Measurements from ENCODE around the gene BSND. TPM values are rescaled to one million over a fixed set of nuclear protein-coding genes. Genes with fewer than 3 reads are reported as not detected.
A peak's percentile ranks its signal among the peaks of the same experiment; 100 is the strongest.

Gene BSND
- total and polyA plus RNA-seq, 2 experiments from 2014 or later: not detected

- H3F3A ChIP-seq (ENCODE audit: insufficient read depth): no peaks in the 10 kb centered on the region
- H4K20me1 ChIP-seq (ENCODE audit: insufficient read depth): no peaks in the 10 kb centered on the region
- no peak overlapping the region for H3K4me3 ChIP-seq
- no peak overlapping the region for H3K9ac ChIP-seq
- H2AFZ ChIP-seq: no peak overlapping the region
- H3K79me2 ChIP-seq (ENCODE audit: insufficient read depth): no peaks in the 10 kb centered on the region
- TF ChIP-seq EZH2 (IDR thresholded peaks at IDR 0.05; ENCODE audit: insufficient read depth, poor library complexity, severe bottlenecking): no peak
- TF ChIP-seq EZH2phosphoT487 (IDR thresholded peaks at IDR 0.05; ENCODE audit: insufficient read depth, low read depth): no peak
- H3K36me3 ChIP-seq (ENCODE audit: low read depth): no peaks in the 10 kb centered on the region
- H3K9me2 ChIP-seq (ENCODE audit: insufficient read depth): no peaks in the 10 kb centered on the region
- H3K9me3 ChIP-seq (ENCODE audit: low read depth): no peaks in the 10 kb centered on the region
- H3K27ac ChIP-seq: no peak overlapping the region
- no peaks in the 10 kb centered on the region for H3K27me3 ChIP-seq (replicated peaks; ENCODE audit: insufficient read depth)
- in situ Hi-C loops (cut with MboI): no loop called here
- H3K4me2 ChIP-seq (ENCODE audit: unreplicated experiment): no peak overlapping the region
- no peak for DNase-seq
- H3K4me1 ChIP-seq (ENCODE audit: insufficient read depth): no peaks in the 10 kb centered on the region
- 75 to 94% methylated on average over 8 of the region's 8 CpGs for WGBS, 2 experiments (ENCODE audit: low coverage in 1 of 2, low lambda C conversion rate in 2 of 2, missing lambda C conversion rate in 2 of 2)
Measured at GRCh38 chr1:54989473-54989872, 9.3 kb upstream of the BSND start.

GRCh38 chr1:54989968-54990810 lies 8.5 kb upstream of the BSND start:
- no peaks in the 10 kb centered on the region for H3K36me3 ChIP-seq (ENCODE audit: low read depth)
- H3K27ac ChIP-seq: no peak overlapping the region
- no peak overlapping the region for H2AFZ ChIP-seq
- no peaks in the 10 kb centered on the region for H4K20me1 ChIP-seq (ENCODE audit: insufficient read depth)
- no peak for TF ChIP-seq EZH2 (IDR thresholded peaks at IDR 0.05; ENCODE audit: insufficient read depth, poor library complexity, severe bottlenecking)
- TF ChIP-seq EZH2phosphoT487 (IDR thresholded peaks at IDR 0.05; ENCODE audit: insufficient read depth, low read depth): no peak
- H3K4me1 ChIP-seq (ENCODE audit: insufficient read depth): no peaks in the 10 kb centered on the region
- H3K9me2 ChIP-seq (ENCODE audit: insufficient read depth): no peaks in the 10 kb centered on the region
- H3K9me3 ChIP-seq (ENCODE audit: low read depth): no peaks in the 10 kb centered on the region
- H3K9ac ChIP-seq: no peak overlapping the region
- no peak overlapping the region for H3K4me2 ChIP-seq (ENCODE audit: unreplicated experiment)
- no peaks in the 10 kb centered on the region for H3K27me3 ChIP-seq (replicated peaks; ENCODE audit: insufficient read depth)
- WGBS, 2 experiments (ENCODE audit: low coverage in 1 of 2, low lambda C conversion rate in 2 of 2, missing lambda C conversion rate in 2 of 2): 69 to 71% methylated on average over 12 to 13 of the region's 13 CpGs
- in situ Hi-C loops (cut with MboI): no loop called here
- DNase-seq: peak; percentile 17
- H3K79me2 ChIP-seq (ENCODE audit: insufficient read depth): no peaks in the 10 kb centered on the region
- no peak overlapping the region for H3K4me3 ChIP-seq
- no peaks in the 10 kb centered on the region for H3F3A ChIP-seq (ENCODE audit: insufficient read depth)

DNA sequence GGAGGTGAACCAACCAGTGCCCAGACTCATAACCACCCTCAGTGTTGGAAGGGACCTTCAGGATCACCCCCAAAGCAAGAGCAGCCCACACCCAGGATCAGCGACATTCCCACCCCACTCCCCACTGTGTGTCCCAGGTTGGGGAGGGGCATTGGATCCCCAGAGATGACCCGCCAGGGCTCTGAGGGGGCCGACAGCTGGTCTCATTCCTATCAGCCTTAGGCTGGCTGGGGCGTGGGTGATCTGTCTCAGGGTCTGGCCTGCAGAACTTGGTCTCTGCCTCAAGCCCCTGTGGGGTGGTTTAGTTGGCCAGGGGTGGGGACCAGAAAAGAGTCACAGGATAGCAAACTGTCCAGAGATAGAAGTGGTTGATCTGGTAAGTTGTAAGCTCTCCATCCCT lies 7.8 kb upstream of the BSND start:
- in situ Hi-C loops (cut with MboI): no loop called here
- Histone ChIP-seq H3K9me2 (ENCODE audit: insufficient read depth) (no peaks in the 10 kb centered on the region), H3K79me2 (ENCODE audit: insufficient read depth) (no peaks in the 10 kb centered on the region)

GRCh38 chr1:54991939-54992338 lies 6.8 kb upstream of the BSND start:
- Histone ChIP-seq H3K9ac (no peak overlapping the region), H3K27ac (no peak overlapping the region), H3K4me2 (ENCODE audit: unreplicated experiment) (no peak overlapping the region), H3K4me1 (ENCODE audit: insufficient read depth) (no peaks in the 10 kb centered on the region), H3F3A (ENCODE audit: insufficient read depth) (no peaks in the 10 kb centered on the region), H3K9me2 (ENCODE audit: insufficient read depth) (no peaks in the 10 kb centered on the region), H3K79me2 (ENCODE audit: insufficient read depth) (no peaks in the 10 kb centered on the region), H3K27me3 (replicated peaks; ENCODE audit: insufficient read depth) (no peaks in the 10 kb centered on the region), H3K36me3 (ENCODE audit: low read depth) (no peaks in the 10 kb centered on the region), H3K9me3 (ENCODE audit: low read depth) (no peaks in the 10 kb centered on the region), H4K20me1 (ENCODE audit: insufficient read depth) (no peaks in the 10 kb centered on the region), H2AFZ (no peak overlapping the region), H3K4me3 (no peak overlapping the region)
- 71 to 75% methylated on average over 12 of the region's 12 CpGs for WGBS, 2 experiments (ENCODE audit: low coverage in 1 of 2, low lambda C conversion rate in 2 of 2, missing lambda C conversion rate in 2 of 2)
- TF ChIP-seq EZH2 (IDR thresholded peaks at IDR 0.05; ENCODE audit: insufficient read depth, poor library complexity, severe bottlenecking): no peak
- TF ChIP-seq EZH2phosphoT487 (IDR thresholded peaks at IDR 0.05; ENCODE audit: insufficient read depth, low read depth): no peak
- in situ Hi-C loops (cut with MboI): no loop called here
- DNase-seq: no peak

More for the DNA sequence above, 7.8 kb upstream of the BSND start:
- Histone ChIP-seq H3K4me3 (no peak overlapping the region), H4K20me1 (ENCODE audit: insufficient read depth) (no peaks in the 10 kb centered on the region), H3K9ac (no peak overlapping the region), H3K27ac (no peak overlapping the region), H3K36me3 (ENCODE audit: low read depth) (no peaks in the 10 kb centered on the region), H3K9me3 (ENCODE audit: low read depth) (no peaks in the 10 kb centered on the region), H3K27me3 (replicated peaks; ENCODE audit: insufficient read depth) (no peaks in the 10 kb centered on the region), H3F3A (ENCODE audit: insufficient read depth) (no peaks in the 10 kb centered on the region), H3K4me2 (ENCODE audit: unreplicated experiment) (no peak overlapping the region), H3K4me1 (ENCODE audit: insufficient read depth) (no peaks in the 10 kb centered on the region), H2AFZ (no peak overlapping the region)
- DNase-seq: no peak
- WGBS, 2 experiments (ENCODE audit: low coverage in 1 of 2, low lambda C conversion rate in 2 of 2, missing lambda C conversion rate in 2 of 2): 68 to 85% methylated on average over 4 of the region's 4 CpGs
- TF ChIP-seq EZH2 (IDR thresholded peaks at IDR 0.05; ENCODE audit: insufficient read depth, poor library complexity, severe bottlenecking) (no peak), EZH2phosphoT487 (IDR thresholded peaks at IDR 0.05; ENCODE audit: insufficient read depth, low read depth) (no peak)

All from GM23248 (cell line).